K562 (cell line): ENCODE measurements around the gene PCCA.

Experiments used
- FOXP4 ChIP-seq: sonication (generic); formaldehyde crosslinking; IDR thresholded peaks from 2 replicates; pipeline ENCODE4 v1.8.0; 2022; ENCODE audit warnings: mild to moderate bottlenecking, missing genetic modification reagents, borderline replicate concordance
- MEF2D ChIP-seq: conservative IDR thresholded peaks from 2 replicates; pipeline ENCODE4 v1.6.1; 2016; ENCODE audit warnings: low read depth, missing genetic modification characterization, missing compliant biosample characterization
- NEUROD1 ChIP-seq: fragments of 150-350 bp; IDR thresholded peaks from 2 replicates; pipeline ENCODE4 v1.6.1; 2014; ENCODE audit warnings: borderline replicate concordance, low read length, low read depth; ENCODE audit not compliant: partially characterized antibody
- ZNF140 ChIP-seq: fragments of 250-450 bp; sonication (Bioruptor Pico); IDR thresholded peaks from 2 replicates; pipeline ENCODE4 v1.8.0; 2021; ENCODE audit warnings: moderate library complexity, mild to moderate bottlenecking, inconsistent platforms
- TF ChIP-seq, protein P1 (sequence below): fragments of 250-450 bp; sonication (Bioruptor Pico); IDR thresholded peaks from 2 replicates; pipeline ENCODE4 v1.5.0; 2020; ENCODE audit warnings: mild to moderate bottlenecking

GRCh38 chr13:100273552-100273951 is 184.7 kb downstream of the PCCA start:
- no peak for TF ChIP-seq FOXP4 (CRISPR knock-in tag)
- no peak for TF ChIP-seq NEUROD1
- TF ChIP-seq, protein P1, sequence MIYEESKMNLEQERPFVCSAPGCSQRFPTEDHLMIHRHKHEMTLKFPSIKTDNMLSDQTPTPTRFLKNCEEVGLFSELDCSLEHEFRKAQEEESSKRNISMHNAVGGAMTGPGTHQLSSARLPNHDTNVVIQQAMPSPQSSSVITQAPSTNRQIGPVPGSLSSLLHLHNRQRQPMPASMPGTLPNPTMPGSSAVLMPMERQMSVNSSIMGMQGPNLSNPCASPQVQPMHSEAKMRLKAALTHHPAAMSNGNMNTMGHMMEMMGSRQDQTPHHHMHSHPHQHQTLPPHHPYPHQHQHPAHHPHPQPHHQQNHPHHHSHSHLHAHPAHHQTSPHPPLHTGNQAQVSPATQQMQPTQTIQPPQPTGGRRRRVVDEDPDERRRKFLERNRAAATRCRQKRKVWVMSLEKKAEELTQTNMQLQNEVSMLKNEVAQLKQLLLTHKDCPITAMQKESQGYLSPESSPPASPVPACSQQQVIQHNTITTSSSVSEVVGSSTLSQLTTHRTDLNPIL (CRISPR knock-in tag) = no peak
- no peak for TF ChIP-seq MEF2D (tag)
- TF ChIP-seq ZNF140 (CRISPR knock-in tag) = no peak
